SH-SY5Y (cell line): ENCODE data around the gene HSPA1B.

ENCODE experiments used
- GATA2 ChIP-seq: IDR thresholded peaks from 2 replicates; pipeline ENCODE4 v1.6.1; 2011; ENCODE audit warnings: mild to moderate bottlenecking, low read depth, low read length
- GATA3 ChIP-seq: IDR thresholded peaks from 2 replicates; pipeline ENCODE4 v1.6.1; 2011; ENCODE audit warnings: low read depth, mild to moderate bottlenecking, low read length, moderate library complexity

- TF ChIP-seq GATA2 (no peak), GATA3 (no peak)
These were observed 7.7 kb upstream of the HSPA1B start for GRCh38 chr6:31819871-31820299.
